GM23338 (cell line): ENCODE results near the gene ZNF692.
A peak's percentile ranks its signal among the peaks of the same experiment; 100 is the strongest.

Experiments used
- CREB1 ChIP-seq: fragments of 250-450 bp; sonication (Bioruptor Pico); IDR thresholded peaks from 2 replicates; pipeline ENCODE4 v1.5.0; 2020; ENCODE audit warnings: low read depth, mild to moderate bottlenecking, moderate library complexity
- CTCF ChIP-seq, 2 experiments: fragments of 200-600 bp in 1 of 2; sonication (generic) in 1 of 2; conservative IDR thresholded peaks; 2 replicates each; pipeline versions ENCODE4 v1.5.1 to v1.6.1; 2016 to 2017; ENCODE audit warnings: antibody characterized with exemption in 2 of 2, low read depth in 2 of 2, mild to moderate bottlenecking in 2 of 2, moderate library complexity in 1 of 2
- ETS1 ChIP-seq: IDR thresholded peaks from 2 replicates; pipeline ENCODE4 v1.6.1; 2016; ENCODE audit warnings: antibody characterized with exemption
- EZH2 ChIP-seq: fragments of 200-600 bp; sonication (generic); IDR thresholded peaks from one replicate; pipeline ENCODE4 v1.8.0; 2017; ENCODE audit warnings: antibody characterized with exemption, mild to moderate bottlenecking, low read depth; ENCODE audit not compliant: unreplicated experiment
- EZH2phosphoT487 ChIP-seq: fragments of 200-600 bp; sonication (generic); IDR thresholded peaks from one replicate; pipeline ENCODE4 v1.8.1; 2018; ENCODE audit warnings: antibody characterized with exemption; ENCODE audit not compliant: unreplicated experiment
- JUNB ChIP-seq: IDR thresholded peaks from one replicate; pipeline ENCODE4 v1.6.1; 2016; ENCODE audit warnings: antibody characterized with exemption; ENCODE audit not compliant: unreplicated experiment
- NANOG ChIP-seq: IDR thresholded peaks from 2 replicates; pipeline ENCODE4 v1.6.1; 2016; ENCODE audit warnings: antibody characterized with exemption, borderline replicate concordance
- POLR2AphosphoS5 ChIP-seq: IDR thresholded peaks from 2 replicates; pipeline ENCODE4 v1.6.1; 2016; ENCODE audit warnings: antibody characterized with exemption, low read depth
- STAT1 ChIP-seq: IDR thresholded peaks from one replicate; pipeline ENCODE4 v1.6.1; 2016; ENCODE audit warnings: antibody characterized with exemption; ENCODE audit not compliant: unreplicated experiment
- ZNF114 ChIP-seq: fragments of 250-450 bp; sonication (Bioruptor Pico); IDR thresholded peaks from 2 replicates; pipeline ENCODE4 v1.5.0; 2020; ENCODE audit warnings: mild to moderate bottlenecking, moderate library complexity
- ZNF331 ChIP-seq: fragments of 250-450 bp; sonication (Bioruptor Pico); IDR thresholded peaks from 2 replicates; pipeline ENCODE4 v1.5.0; 2020; ENCODE audit warnings: low read depth, mild to moderate bottlenecking, moderate library complexity
- ZNF462 ChIP-seq: fragments of 250-450 bp; sonication (Bioruptor Pico); IDR thresholded peaks from 2 replicates; pipeline ENCODE4 v1.5.0; 2020; ENCODE audit warnings: mild to moderate bottlenecking, moderate library complexity
- TF ChIP-seq, protein P1 (sequence below): IDR thresholded peaks from one replicate; pipeline ENCODE4 v1.6.1; 2018; ENCODE audit warnings: antibody characterized with exemption; ENCODE audit not compliant: unreplicated experiment

DNA sequence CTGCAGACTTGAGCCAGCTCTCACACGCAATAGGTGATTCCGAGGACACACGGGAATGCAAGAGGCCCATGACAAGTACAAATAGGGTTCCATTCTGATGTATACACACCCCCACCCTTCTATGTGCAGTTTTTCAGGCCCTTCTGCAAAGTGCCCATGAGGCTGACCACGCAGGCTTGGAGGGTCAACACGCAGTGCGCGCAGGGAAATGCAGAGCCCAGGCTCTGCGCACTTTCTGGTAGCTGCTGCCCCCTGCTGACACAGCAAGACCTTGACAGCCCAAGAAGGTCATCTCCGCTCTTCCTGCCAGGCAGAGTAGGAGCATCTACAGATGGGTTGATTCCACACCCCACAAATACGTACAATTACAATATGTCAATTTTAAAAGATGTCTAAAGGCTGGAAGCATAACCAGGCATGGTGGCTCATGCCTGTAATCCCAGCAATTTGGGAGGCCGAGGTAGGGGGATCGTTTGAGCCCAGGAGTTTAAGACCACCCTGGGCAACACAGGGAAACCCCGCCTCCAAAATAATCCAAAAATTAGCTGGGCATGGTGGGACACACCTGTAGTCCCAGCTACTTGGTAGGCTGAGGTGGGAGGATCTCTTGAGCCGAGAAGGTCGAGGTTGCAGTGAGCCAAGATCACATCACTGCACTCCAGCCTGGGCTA is 51.7 kb downstream of the ZNF692 start:
- TF ChIP-seq, protein P1, sequence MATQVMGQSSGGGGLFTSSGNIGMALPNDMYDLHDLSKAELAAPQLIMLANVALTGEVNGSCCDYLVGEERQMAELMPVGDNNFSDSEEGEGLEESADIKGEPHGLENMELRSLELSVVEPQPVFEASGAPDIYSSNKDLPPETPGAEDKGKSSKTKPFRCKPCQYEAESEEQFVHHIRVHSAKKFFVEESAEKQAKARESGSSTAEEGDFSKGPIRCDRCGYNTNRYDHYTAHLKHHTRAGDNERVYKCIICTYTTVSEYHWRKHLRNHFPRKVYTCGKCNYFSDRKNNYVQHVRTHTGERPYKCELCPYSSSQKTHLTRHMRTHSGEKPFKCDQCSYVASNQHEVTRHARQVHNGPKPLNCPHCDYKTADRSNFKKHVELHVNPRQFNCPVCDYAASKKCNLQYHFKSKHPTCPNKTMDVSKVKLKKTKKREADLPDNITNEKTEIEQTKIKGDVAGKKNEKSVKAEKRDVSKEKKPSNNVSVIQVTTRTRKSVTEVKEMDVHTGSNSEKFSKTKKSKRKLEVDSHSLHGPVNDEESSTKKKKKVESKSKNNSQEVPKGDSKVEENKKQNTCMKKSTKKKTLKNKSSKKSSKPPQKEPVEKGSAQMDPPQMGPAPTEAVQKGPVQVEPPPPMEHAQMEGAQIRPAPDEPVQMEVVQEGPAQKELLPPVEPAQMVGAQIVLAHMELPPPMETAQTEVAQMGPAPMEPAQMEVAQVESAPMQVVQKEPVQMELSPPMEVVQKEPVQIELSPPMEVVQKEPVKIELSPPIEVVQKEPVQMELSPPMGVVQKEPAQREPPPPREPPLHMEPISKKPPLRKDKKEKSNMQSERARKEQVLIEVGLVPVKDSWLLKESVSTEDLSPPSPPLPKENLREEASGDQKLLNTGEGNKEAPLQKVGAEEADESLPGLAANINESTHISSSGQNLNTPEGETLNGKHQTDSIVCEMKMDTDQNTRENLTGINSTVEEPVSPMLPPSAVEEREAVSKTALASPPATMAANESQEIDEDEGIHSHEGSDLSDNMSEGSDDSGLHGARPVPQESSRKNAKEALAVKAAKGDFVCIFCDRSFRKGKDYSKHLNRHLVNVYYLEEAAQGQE, result no peak
- no peak for TF ChIP-seq ZNF114 (CRISPR knock-in tag)
- peak; percentile 81 to 94 for TF ChIP-seq CTCF (conservative IDR thresholded peaks at IDR 0.05; ENCODE audit: low read depth in 2 of 2)
- TF ChIP-seq EZH2, result no peak
- TF ChIP-seq EZH2phosphoT487, result no peak
- no peak for TF ChIP-seq POLR2AphosphoS5
- no peak for TF ChIP-seq JUNB
- no peak for TF ChIP-seq ETS1
- TF ChIP-seq ZNF462 (CRISPR knock-in tag), result no peak
- peak; percentile 91 for TF ChIP-seq ZNF331 (CRISPR knock-in tag)
- TF ChIP-seq CREB1 (CRISPR knock-in tag), result no peak
- TF ChIP-seq NANOG, result no peak
- TF ChIP-seq STAT1, result no peak
